Cardiac ventricle fibroblast (primary cell): ENCODE results near the gene CRHR2. TPM values are rescaled to one million over a fixed set of nuclear protein-coding genes. Genes with fewer than 3 reads are reported as not detected.

Experiments used
- total RNA-seq: library from RNA; depleted of rRNA; stranded (reverse); fragments of >200 nt; gene quantifications from 2 replicates; pipeline ENCODE4 v1.2.3, GENCODE V29; 2015

CRHR2 gene
- not detected in 2 replicates for total RNA-seq

GRCh38 chr7:30682212-30683083 lies at the start of gene CRHR2:
Gene CRHR2 (minus strand): TSS chr7:30682456. CDS start chr7:30682280, 176 bp downstream.

Other genes with a start within 250 kb of the CRHR2 start
- 9.3 and 12.4 TPM in 2 replicates for gene NOD1, start 203.7 kb downstream of the CRHR2 start, total RNA-seq
- gene GGCT, start 177.6 kb downstream of the CRHR2 start, total RNA-seq: 40.0 and 44.1 TPM in 2 replicates
- 117 and 144 TPM in 2 replicates for gene GARS1, start 87.6 kb downstream of the CRHR2 start, total RNA-seq
- 181 and 220 TPM in 2 replicates for gene INMT, start 69.7 kb upstream of the CRHR2 start, total RNA-seq
- gene MINDY4, start 89.0 kb upstream of the CRHR2 start, total RNA-seq: 9.5 and 10.1 TPM in 2 replicates
- 3.4 and 3.8 TPM in 2 replicates for gene AQP1, start 229.4 kb upstream of the CRHR2 start, total RNA-seq